ENCODE measurements around the gene ADAM19.

Gene ADAM19, protein sequence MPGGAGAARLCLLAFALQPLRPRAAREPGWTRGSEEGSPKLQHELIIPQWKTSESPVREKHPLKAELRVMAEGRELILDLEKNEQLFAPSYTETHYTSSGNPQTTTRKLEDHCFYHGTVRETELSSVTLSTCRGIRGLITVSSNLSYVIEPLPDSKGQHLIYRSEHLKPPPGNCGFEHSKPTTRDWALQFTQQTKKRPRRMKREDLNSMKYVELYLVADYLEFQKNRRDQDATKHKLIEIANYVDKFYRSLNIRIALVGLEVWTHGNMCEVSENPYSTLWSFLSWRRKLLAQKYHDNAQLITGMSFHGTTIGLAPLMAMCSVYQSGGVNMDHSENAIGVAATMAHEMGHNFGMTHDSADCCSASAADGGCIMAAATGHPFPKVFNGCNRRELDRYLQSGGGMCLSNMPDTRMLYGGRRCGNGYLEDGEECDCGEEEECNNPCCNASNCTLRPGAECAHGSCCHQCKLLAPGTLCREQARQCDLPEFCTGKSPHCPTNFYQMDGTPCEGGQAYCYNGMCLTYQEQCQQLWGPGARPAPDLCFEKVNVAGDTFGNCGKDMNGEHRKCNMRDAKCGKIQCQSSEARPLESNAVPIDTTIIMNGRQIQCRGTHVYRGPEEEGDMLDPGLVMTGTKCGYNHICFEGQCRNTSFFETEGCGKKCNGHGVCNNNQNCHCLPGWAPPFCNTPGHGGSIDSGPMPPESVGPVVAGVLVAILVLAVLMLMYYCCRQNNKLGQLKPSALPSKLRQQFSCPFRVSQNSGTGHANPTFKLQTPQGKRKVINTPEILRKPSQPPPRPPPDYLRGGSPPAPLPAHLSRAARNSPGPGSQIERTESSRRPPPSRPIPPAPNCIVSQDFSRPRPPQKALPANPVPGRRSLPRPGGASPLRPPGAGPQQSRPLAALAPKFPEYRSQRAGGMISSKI

DNA sequence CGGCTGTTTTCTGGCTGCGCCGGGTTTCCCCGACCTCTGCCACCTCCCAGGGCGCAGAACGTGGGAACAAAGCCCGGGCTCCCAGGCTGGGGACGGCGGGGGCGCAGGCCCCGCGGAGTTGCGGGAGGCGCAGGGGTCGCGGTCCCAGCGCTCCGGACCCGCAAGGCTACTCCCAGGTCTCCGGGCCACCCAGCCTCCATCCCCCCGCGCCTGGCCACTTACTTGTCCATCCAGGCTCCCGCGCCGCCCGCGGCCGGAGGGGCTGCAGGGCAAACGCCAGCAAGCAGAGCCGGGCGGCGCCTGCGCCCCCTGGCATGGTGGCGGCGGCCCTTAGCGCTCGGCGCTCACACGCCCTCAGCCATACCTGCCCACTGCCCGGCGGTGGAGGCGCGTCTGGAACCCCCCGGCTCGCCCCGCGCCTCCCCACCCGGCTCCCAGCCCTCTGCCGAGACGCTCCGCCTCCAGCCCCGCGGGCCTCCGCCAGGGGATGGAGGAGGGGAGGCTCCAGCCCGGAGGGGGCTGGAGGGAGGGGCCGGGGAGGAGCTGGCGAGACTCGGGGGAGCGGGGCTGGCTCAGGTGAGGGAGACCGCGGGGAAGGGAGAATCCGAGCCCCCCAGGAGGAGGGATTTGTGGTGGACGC lies at the start of gene ADAM19:
Gene ADAM19 (minus strand): TSS at position 395 of the 640 bp plus-strand sequence. CDS start 79 bp downstream, at position 316.
- DNase-seq (ENCODE audit: low spot score): peak; percentile 41

DNA sequence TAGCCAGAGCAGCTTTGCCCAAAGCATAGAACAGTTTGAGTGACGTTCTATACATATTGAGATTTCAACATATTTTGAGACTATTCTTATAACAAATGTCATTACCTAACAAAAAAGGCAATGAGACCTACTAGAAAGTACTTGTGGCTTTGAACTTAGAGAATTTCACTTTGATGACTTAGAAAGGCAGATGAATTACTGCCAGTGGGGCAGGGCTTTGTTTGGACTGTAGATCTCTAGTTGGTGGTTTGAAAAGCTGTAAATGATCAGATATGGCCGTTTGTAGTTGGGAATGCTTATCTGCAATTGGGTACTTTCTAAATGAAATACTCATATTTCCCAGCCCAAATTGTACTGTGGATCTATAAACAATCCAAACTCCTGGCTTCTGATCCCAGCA lies 48.6 kb upstream of the ADAM19 start:
- no peak for DNase-seq (ENCODE audit: low spot score)

DNA sequence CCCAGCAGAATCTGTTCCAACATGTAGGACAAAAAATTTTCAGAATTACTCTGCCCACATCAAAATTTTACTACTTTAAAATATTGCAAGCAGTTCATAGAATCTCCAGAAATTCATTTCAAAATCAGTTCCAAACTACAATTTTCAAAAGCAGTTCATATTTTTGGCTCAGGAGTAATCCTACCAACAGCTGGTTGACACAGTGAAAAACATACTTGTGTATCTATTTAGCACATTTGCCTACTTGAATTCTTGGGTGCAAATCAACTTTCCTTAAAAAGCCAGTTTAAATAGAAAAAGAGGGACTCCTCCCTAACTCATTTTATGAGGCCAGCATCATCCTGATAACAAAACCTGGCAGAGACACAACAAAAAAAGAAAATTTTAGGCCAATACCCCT lies 45.2 kb upstream of the ADAM19 start:
- no peak for DNase-seq (ENCODE audit: low spot score)

DNA sequence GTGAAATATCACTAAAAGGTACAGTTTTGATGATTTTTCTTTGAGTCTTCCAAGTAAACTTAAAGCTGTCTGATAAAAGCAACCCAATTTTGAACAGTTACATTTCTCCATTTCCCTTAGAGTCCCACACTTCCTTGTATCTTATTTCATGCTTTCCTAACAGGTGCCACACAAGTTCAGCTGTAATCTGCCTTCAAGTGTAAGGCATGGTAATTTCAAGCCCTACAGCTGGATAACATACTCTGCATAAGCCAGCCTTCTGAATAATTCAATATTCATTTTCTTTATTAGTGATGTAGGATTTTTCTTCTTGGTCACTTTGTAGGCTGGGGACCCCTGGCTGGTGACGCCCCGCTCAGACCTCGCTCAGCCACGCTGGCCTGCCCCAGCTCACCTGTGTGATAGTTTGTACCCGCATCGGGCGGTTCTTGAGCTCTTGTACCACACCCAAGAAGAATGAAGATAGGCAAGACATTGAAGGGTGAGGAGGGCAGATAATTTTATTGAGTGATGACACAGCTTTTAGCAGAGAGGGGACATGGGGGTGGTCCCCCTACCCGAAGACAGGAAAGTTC lies 42.7 kb upstream of the ADAM19 start:
- DNase-seq (ENCODE audit: low spot score): no peak

DNA sequence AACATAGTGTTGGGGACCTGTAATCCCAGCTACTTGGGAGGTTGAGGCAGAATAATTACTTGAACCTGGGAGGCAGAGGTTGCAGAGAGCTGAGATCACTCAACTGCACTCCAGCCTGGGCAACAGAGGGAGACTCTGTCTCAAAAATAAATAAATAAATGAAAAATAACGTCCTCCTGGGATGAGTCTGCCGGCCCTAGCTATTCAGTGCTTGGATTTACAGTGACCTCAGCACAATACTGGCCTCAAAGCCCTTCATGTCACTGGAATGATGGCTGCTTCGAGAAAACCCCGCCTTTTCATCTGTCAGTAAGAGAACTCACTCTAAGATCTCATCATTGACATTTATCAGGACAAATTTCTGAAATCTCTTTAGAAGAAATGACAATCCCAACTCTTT lies 41.2 kb upstream of the ADAM19 start:
- no peak for DNase-seq (ENCODE audit: low spot score)

DNA sequence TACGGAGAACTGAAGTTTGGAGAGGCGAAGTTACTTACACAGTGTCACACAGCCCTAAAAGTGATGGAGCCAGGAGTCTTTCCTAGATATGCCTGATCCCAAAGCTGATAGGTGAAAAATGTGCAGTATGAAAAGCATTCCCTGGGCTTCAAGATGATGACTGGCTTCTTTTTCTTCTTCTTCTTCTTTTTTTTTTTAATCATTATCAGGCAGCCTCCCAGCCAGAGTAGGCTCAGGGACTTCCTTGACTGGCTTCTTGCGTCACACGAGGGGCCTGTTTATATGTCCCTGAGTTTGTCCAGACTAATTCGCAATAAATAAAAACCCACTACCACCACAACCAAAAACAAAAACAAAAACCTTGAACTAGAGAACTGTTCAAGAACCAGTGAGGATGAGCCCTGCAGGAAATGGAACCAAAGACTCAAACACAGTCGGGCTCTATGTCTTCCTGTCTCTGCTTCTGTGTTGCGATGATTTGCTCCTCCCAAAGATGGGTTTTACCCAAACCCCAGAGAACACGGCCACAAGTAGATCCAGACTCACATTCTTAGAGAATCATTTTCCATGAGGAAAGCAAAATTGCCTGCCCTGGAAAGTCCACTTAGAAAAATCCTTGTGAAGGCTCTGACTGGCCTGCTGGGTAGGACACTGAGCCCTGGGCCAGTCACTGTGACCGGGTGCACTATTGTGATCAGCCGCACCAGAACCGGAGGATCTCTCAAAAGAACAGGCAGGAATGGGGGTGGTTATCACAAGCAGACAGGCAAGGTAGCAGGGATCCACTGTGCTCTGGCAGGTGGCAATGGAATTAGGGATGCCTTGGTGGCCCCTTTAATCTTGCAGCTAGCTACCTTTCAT lies 38.0 kb upstream of the ADAM19 start:
- DNase-seq (ENCODE audit: low spot score): no peak

DNA sequence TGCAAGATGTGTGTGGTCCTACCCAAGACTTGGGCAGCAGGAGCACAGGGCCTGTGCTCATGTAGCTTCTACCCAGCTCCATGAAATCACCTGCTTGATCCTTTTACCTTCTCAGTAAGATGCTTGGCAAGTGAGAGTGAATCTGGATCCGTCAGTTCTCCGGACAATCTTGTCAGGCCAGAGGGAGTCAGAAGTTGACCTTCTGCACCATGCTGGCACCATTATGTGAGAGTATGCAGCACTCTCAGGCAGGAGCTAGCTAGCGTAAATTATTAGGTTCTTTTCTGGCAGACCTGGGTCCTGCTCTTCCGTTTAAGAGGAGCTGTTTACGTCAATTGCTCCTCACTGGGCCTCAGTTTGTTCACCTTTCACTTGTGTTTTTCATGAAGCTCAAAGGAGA lies 37.0 kb upstream of the ADAM19 start:
- DNase-seq (ENCODE audit: low spot score): no peak

DNA sequence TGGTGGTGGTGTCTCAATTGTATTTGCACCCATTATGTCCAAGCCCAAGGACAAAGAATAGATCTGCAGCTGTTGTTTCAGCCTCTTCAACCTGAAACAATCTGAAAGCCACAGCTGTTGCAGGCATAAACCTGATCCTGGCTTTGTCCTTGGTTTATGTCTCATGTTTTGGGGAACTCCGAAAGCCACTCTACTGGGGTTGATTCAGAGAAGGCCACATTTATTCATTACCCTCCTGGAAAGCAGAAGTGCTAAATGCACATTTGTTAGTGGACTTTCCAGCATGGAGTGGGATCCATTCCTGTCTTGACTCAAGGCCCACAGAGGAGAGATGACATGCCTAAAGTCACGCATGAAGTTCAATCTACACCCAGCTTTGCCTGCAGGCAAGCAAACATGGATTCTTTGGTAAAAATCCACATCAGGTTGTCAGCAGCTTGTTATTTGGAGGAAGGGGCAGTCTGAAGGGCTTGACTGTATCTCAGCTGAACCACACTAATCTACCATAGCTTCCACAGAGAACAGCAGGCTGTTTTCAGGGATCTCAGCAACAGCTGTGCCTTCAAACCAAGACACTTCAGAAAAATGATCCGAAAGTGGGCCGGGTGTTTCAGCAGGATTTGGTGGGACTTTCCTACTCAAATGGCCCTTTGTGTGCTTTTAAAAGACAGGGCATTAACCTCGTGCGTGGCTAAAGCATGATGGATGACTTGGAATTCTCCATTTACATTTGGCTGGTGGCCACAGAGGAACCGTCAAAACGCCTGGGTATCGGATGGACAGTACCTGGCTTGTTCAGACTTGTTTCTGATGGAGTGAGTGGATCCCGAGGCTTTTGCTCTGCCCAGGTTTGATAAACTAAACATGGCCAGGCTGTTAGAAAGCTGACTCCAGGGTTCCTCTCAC lies 36.2 kb upstream of the ADAM19 start:
- no peak for DNase-seq (ENCODE audit: low spot score)

DNA sequence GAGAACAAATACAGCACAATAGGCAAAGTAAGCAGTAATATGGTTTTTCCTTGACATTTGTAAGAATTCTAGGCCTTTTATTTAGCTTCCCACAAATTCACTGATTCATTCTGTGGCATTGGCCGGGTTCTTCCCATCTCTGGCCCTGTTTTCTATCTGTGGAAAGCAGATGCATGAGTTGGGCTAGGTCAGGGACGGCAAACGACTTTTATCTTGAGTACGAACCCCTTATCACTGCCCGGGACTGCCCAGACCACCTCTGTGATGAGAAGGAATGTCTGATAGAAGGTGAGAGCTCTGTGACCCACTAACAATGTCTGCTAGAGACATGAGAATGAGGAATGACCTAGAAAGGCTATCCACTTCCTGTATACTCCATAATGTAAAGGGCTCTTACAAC lies 35.4 kb upstream of the ADAM19 start:
- DNase-seq (ENCODE audit: low spot score): no peak

DNA sequence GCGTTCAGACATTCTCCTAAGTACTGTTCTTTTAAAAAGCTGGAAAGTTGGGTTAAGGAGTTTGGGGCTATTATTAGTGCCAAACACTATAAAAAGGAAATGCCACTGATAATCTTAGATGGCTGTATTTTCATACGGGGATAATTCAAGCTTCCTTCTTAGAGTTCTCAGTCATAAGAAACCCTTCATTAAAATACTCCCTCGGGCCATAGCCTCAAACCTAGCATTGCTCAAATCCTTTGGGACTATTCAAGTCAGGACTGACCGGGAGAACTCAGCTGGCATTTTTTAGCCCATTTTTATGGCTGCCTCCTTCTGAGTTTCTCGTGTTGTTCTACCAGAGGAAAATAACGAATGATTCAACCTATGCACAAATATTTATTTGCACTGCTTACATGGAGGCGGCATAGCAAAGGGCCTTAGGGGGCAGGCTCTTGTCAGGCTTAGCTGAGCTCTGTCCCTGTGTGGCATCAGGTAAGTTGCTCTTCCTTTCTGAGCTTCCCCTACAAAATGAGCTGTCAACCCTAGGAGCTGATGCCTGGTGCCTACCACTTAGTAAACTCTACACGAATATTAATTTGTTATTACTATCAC lies 33.5 kb upstream of the ADAM19 start:
- no peak for DNase-seq (ENCODE audit: low spot score)

DNA sequence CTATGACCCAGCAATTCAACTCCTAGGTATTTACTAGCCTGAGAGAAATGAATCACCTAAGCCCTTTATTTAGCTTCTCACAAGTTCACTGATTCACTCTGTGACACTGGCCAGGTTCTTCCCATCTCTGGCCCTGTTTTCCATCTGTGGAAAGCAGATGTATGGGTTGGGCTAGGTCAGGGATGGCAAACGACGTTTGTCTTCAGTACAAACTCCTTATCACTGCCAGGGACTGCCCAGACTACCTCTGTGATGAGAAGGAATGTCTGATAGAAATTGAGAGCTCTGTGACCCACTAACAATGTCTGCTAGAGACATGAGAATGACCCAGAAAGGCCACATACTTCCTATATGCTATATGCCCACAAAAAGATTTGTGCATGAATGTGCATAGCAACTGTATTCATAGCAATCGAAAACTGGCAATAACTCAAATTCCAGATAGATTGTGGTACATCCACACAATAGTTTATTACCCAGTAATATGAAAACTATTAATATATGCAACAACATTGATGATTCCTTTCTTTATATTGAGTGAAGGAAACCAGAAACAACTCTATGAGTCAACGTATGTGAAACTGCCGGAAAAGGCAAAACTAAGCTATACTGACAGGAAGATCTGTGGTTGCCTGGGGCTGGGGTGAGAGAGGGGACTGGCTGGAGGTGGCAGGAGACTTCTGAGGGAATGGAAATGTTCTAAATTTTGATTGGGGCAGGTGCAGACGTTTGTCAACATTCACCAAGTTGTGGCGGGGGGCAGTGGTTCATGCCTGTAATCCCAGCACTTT lies 32.0 kb upstream of the ADAM19 start:
- no peak for DNase-seq (ENCODE audit: low spot score)

DNA sequence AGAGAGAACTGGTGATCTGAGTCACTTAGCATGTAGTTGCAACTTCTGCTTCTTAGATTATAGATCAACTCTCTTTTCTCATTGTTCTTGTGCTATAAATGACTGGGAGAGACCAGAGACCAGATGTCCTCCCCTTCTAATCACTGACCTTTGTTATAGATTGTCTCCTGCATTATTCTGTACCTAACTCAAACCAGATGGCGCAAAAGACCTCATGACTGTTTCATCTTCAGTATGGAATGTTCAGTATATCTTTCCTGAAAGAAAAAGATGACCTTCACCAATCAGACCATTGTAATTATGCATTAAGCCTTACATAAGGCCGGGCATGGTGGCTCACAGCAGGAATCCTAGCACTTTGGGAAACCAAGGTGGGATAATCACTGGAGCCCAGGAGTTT lies 30.5 kb upstream of the ADAM19 start:
- no peak for DNase-seq (ENCODE audit: low spot score)

DNA sequence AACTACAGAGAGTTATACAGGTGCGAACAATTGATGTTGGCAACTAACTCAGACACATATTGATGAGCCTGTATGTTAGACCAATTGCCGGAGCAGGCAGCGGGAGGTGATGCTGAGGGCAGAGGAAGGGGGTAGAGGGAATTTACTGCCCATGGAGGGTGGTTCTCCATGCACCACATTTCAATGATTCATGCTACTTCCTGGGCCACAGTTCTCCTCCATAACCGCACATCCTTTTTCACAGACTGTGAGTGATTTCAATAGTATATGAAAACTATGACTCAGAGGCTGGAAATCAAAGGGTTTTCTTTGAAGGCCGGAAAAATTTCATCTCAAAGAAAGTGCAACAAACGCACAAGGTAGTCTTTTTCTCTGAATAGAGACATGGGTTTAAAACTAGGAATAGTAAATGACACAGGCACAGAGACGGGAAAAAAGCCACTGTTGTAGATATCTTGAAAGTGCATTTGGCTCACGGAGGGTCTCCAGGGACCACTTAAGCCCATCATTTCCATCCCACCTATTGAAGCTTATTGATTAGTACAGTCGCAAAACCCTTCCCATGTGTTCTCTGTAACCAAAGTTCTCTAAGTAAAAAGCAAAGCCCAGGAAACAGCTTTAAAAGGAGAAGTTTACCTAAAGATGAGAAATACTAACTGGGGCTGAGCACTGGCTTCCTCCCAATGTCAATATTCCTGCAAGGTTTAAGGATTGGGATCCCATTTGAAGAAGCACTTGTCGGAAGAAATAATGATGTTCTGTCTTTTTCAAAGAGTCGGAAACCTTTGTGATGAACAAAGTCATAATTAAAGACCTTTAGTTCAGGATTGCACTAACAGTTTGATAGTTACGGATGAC lies 28.0 kb upstream of the ADAM19 start:
- no peak for DNase-seq (ENCODE audit: low spot score)

DNA sequence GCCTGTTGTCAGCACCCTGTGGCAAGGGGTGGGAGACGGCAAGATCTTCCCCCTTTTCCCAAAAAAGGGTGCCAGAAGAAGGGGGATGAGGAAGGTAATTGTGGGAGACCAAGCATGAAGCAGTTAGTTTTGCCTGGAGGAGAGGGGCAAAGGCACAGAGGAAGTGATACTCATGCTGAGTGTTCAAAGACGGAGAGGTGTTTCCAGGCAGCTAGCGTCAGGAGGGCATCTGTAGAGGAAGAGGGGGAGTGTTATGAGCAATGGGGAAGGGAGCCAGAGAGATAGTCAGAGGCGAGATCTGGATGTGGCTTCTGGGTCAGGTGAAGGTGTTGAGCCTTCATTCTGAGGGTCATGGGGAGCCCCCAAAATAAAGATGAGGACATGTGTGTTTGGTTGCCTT lies 26.9 kb upstream of the ADAM19 start:
- DNase-seq (ENCODE audit: low spot score): no peak

DNA sequence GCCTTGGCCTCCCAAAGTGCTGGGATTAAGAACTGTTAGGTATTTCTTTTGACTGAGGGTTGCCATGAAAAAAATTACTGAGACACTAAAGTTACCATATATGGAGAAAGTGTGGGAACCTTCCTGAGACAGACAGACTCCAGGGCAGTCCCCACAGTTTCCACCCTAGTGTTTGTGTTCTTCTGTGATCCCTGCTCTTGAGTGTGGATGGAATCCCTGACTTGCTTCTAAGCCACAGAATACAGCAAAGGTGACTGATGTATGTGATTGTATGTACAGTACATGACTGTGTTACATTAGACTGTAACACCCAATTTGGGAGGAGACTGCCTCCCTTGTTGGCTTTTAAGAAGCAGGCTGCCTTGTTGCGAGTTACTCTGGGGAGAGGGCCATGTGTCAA lies 24.7 kb upstream of the ADAM19 start:
- DNase-seq (ENCODE audit: low spot score): no peak

DNA sequence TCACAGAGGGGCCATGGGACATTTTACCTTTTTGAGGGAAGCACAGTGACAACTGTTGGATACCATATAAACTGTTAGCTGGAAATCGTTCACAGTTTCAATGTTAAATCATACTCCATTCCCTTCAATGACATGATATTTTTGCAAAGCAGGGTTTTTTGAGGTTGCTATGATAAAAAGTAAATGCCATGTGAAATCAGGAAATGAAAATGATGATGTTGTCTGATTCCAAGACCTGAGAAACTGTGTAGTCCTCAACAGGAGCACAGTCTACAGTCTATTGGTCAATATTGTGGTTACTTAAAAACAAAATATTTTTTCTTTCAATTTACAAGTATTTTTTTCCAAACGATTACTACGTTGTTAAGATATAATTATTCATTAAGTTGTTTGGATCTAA lies 24.0 kb upstream of the ADAM19 start:
- no peak for DNase-seq (ENCODE audit: low spot score)

DNA sequence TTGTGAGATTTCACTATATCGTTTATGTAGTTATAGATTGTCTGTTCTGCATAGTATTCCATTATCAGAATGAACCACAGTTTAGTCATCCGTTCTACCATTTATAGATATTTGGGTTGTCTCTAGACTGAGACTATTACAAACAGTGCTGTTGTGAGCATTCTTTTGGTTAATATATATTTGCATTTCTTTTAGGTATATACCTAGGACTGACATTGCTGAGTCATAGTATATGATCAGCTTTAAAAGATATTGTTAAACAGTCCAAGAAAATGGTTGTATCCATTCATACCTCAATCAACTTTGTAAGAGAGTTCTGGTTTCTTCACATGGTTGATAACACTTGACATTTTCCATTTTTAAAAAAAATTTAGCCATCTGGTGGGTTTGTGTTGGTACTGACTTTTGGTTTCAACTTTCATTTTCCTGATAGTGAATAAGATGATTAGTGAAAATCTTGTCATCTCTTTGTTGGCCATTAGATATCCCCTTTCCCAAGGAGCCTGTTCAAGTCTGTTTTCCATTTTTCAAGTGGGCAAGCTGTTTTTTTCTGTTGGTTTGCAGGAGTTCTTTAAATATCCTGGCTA lies 22.9 kb upstream of the ADAM19 start:
- DNase-seq (ENCODE audit: low spot score): no peak

DNA sequence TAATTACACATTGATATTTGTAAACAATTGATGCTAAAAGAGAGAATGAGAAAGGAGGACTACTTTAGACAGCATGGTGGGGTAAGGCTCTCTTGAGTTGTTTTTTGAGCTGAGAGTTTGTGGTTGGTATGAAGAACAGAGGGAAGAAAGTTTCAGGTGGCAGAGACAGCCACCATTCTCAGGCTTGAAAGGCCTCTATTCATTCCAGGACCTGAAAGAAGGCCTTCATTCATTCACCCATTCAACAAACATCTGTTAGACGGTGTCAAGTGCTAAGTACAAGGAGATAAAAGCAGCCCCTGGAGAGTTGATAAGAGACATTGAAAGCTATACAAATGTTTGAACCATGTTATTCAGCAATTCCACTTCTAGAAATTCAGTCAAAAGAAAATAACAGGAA lies 21.7 kb upstream of the ADAM19 start:
- no peak for DNase-seq (ENCODE audit: low spot score)

Data from globus pallidus (tissue), 1 donor.